GM21381 (cell line): ENCODE data around the gene INPP5E.

Source experiments
- ATAC-seq: cut with Tn5 transposase; IDR thresholded peaks from one replicate; pipeline ENCODE4 v1.9.1; 2021; ENCODE audit warnings: mild to moderate bottlenecking, moderate library complexity; ENCODE audit not compliant: unreplicated experiment

The INPP5E gene

GRCh38 chr9:136392538-136393449 lies 46.9 kb downstream of the INPP5E start:
- no peak for ATAC-seq

- ATAC-seq: no peak
These were observed 47.7 kb downstream of the INPP5E start for GRCh38 chr9:136391737-136392537.

- no peak for ATAC-seq
These were observed 50.2 kb downstream of the INPP5E start for GRCh38 chr9:136389396-136389795.

- no peak for ATAC-seq
These were observed 52.4 kb downstream of the INPP5E start for GRCh38 chr9:136387217-136387616.

GRCh38 chr9:136386018-136386417 lies 53.6 kb downstream of the INPP5E start:
- no peak for ATAC-seq

- ATAC-seq: no peak
These were observed 54.6 kb downstream of the INPP5E start for GRCh38 chr9:136385015-136385414.

GRCh38 chr9:136383436-136383835 lies 56.2 kb downstream of the INPP5E start:
- ATAC-seq: no peak

GRCh38 chr9:136381966-136382513 lies 57.6 kb downstream of the INPP5E start:
- ATAC-seq: no peak

- ATAC-seq: no peak
These were observed 58.3 kb downstream of the INPP5E start for GRCh38 chr9:136381311-136381710.

GRCh38 chr9:136380381-136380780 lies 59.3 kb downstream of the INPP5E start:
- no peak for ATAC-seq

GRCh38 chr9:136379891-136380290 lies 59.8 kb downstream of the INPP5E start:
- no peak for ATAC-seq

GRCh38 chr9:136379401-136379800 lies 60.2 kb downstream of the INPP5E start:
- ATAC-seq: no peak

- no peak for ATAC-seq
These were observed 60.7 kb downstream of the INPP5E start for GRCh38 chr9:136379003-136379287.
